Measurements from ENCODE around the gene SYTL3.

DNA sequence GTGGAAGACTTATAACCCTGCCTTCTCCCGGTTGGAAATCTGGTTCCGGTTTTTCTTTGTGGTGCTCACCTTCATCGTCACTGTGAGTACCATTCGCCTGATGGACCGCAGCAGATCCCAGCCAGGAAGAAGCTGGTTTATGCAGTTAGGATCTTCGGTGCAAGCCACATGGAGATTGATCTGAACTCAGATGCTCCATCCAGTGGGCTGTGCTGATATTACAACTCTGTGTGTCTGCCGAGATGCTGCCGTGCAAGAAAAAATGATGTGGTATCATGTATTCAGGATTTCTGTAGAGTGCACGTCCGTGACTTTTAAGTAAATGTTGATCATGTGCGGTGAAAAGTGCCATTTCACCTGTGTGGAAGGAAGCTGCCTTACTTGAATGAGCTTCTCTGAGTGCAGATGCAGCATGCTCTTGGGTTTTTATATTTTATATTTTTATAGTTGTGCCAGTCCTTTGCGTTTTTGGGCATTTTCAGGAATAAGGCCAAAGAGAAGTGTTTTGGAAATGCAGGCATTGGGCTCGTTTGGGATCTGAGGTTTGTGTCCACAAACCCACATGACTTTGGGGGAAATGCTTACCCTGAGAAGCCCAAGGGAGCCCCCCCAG lies 44.5 kb upstream of the SYTL3 start:
- no peak for TF ChIP-seq ZNF274 (IDR thresholded peaks at IDR 0.05; ENCODE audit: low read depth, low read length)
- no peak for TF ChIP-seq YY1 (IDR thresholded peaks at IDR 0.05; ENCODE audit: insufficient read depth, insufficient read length)

All from NT2/D1 (cell line).